Activated CD4-positive, CD25-positive, alpha-beta regulatory T cell treated with anti-CD3 and anti-CD28 coated beads, Interleukin-2, amount 50 U/mL, for 24 hours (primary cell): ENCODE results near the gene SKAP1.

Experiments used
- ATAC-seq, 2 donors: fragments of 150-1000 bp; cut with Tn5 transposase; one replicate each; pipeline ENCODE4 v1.10.0; 2021; ENCODE audit warnings: mild to moderate bottlenecking in 1 of 2, moderate library complexity in 1 of 2

The SKAP1 gene

DNA sequence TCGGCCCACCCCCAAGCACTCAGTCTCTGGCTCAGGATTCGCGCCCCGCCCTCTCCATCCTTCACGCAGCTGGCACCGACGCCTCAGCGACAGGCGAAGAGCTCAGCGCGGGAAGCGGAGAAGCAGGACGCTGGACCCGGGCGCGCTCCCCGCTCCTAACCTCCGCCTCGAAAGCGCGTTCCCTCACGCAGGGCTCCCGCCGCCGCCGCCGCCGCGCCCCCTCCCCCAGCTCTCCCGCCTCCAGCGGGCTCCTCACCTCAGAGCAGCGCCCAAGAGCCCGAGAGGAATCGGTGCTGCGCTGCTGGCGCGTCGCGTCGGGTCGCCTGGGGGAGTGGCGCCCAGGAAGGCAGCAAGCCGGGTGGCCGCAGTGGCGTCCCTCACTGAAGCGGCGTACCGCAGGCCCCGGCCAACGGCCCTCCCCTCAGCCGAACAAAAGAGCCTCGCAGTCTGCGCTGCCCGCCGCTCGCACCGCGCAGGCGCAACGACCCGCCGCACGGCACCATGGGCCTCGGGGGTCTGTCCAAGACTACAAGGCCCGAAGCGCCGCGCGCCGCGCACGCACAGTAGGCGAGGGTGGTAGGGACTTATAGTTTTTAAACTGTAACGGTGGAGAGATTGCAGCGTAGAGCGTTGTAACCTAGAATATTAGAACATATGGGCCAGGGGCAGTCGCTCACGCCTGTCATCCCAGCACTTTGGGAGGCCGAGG is 328.8 kb downstream of the SKAP1 start, which contains the start of gene CBX1:
Gene CBX1 (minus strand): TSS at position 467 of the 709 bp plus-strand sequence. CDS start 24,474 bp downstream, outside the sequence.
- ATAC-seq = peak; percentile 98

DNA sequence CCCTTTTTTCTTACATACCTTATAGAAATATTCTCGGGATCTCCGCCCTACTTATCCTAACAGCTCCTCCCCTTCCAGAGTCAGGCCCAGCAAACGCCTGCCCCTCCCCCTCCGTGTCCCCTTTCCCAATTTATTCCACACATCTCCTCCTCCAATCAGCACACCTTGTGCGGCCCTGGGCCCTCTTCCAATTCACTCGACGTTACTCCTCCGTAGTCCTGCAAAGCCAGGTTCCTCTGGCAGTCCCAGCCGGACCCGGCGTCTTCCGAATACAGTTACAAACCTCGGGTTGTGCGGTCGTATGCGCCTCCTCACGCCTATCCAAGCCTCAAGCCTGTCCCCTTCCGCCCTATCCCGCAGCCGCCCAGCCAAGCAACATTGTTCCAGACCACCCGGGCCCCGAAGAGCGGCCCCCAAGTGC is 329.4 kb downstream of the SKAP1 start:
- no peak for ATAC-seq

DNA sequence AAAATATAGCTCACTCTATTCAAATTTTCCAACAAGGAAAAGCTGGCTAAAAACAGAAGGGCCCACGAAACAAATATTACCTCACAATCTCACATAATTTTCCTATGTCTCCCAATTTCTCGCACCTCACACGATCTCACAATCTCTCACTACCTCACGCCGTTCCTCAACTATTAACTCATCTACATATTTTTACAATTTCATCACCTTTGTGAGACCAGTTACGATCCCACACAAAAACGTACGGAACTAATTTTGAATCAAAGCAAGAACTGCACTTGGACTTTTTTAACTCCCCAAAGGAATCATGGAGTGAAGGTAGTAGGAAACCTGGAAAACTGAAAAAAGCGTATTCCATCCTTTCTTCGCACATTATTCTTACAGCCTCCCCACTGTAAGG is 329.9 kb downstream of the SKAP1 start:
- ATAC-seq = no peak

DNA sequence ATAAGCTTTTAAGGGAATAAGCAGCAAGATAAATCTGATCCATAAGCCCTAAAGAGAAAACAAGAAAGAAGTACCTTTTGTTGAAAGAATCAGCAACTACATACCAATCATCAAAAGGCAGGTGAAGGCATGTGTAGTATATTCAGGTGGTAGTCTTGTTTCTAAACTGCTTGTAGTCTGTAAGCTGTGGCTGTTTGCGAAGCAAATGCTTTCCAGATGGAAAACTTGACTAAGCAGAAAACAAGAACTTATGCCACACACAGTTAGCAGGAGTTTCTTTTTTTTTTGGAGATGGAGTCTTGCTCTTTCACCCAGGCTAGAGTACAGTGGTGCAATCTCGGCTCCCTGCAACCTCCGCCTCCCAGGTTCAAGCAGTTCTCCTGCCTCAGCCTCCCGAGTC is 334.4 kb downstream of the SKAP1 start:
- no peak for ATAC-seq

DNA sequence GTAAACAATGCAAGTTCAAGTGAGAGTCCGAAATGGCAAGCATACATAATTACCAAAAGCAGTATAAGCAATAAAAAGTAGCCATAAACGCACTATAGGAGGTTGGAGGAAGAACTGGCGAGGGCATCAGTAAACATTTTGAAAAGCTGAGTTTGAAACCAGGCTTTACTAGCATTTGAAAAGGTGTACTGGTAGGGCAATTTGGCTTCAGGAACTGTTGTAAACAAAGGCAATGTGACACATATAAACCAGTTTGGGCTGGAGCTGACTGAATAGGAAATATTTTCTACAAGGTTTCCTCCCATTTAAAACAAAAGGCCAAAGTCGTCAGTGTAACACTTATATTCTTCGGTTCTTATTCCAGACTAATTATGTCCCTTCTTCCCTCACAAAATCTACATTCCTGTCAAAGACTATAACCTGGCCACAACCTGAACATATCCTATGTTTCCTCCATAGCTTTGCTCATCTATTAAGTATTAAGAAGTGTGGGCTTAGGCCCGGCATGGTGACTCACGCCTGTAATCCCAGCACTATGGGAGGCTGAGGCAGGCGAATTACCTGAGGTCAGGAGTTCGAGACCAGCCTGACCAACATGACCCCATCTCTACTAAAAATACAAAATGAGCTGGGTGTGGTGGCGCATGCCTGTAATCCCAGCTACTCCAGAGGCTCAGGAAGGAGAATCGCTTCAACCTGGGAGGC is 336.5 kb downstream of the SKAP1 start:
- ATAC-seq = no peak

DNA sequence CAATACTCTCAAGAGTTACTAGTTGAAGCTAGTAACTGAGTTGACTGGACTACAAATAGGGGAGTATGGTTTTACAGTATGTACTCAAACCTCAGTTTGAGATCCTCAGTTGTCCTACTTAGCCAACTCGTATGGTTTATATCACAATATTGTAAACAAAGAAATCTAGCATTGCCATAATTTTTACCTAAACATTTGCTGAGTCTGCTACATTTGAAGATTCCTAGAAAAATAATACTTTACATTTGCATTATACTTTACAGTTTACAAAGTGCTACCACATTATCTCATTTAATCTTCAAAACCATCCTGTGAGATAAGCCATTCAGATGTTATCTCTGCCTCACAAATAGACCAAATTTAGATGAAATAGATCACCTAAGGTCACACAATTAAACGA is 345.1 kb downstream of the SKAP1 start:
- no peak for ATAC-seq
